Activated CD4-positive, CD25-positive, alpha-beta regulatory T cell treated with anti-CD3 and anti-CD28 coated beads, Interleukin-2, amount 50 U/mL, for 16 hours (primary cell): Measurements from ENCODE around the gene KLHL11.
"Not testable (repeated sequence)": the region's sequence is repeated elsewhere in the genome, so short reads cannot be mapped to it uniquely, and the experiment has no call there.

Source experiments
- DNase-seq: peaks from one replicate; pipeline ENCODE4 v3.0.0-alpha.2; 2020; ENCODE audit warnings: low read depth, low spot score

KLHL11 gene

DNA sequence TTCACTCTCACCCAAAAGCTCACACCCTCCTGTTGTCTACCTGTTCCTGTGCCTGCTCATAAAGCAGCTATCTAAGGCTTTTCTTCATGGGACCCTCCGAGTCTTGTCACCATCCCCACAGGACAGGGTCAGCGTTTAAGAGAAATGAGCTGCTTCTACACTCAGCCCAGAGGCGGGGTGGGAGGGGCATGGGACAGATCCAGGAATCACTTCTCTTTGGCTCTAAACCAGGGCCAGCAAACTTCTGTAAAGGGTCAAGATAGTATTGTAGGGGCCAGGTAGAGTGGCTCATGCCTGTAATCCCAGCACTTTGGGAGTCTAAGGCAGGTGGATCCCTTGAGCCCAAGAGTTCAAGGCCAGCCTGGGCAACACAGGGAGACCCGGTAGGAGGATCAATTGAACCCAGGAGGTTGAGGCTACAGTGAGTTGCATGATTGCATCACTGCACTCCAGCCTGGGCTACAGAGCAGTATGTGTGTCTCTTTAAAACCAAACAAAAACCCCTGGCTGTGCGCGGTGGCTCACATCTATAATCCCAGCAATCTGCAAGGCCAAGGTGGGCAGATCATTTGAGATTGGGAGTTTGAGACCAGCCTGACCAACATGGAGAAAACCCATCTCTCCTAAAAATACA, 23.2 kb upstream of the KLHL11 start:
- no peak for DNase-seq

DNA sequence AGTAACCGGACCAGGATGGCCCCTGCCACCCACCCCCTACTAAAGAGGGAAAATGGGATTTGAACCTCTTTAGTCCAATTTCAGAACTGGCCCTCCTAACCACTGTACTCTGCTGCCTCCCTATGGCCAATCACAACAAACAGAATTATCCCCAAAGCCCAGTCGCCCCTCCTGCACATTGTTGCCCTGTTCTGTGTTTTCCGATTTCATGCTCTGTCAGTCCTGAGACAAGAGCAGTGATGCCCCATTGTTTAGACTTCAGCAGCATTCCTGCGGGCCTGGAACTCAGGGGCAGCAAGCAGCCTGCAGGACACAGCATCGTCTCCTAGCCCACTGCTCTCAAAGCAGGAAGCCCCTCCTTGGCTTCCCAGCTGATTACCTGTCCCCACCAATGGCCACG, 20.5 kb upstream of the KLHL11 start:
- DNase-seq = no peak

DNA sequence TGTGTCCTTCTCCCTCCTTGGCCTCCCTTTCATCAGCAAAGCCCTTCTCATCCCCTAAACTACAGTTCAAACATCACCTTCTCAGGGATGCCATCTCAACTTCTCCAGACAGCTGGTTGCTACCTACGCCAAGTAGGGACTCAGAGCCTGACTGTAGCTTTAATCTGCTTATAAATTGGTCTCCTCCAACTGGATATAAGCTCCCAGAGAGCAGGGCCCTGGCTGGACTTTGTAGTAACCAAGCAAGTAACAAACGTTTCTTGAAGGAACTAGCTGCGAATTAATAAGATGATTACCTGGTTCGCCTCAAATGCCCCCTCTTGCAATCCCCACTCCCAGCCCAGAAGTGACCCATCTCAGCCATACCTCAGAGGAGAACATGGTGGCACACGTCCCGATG, 17.5 kb upstream of the KLHL11 start:
- DNase-seq = no peak

DNA sequence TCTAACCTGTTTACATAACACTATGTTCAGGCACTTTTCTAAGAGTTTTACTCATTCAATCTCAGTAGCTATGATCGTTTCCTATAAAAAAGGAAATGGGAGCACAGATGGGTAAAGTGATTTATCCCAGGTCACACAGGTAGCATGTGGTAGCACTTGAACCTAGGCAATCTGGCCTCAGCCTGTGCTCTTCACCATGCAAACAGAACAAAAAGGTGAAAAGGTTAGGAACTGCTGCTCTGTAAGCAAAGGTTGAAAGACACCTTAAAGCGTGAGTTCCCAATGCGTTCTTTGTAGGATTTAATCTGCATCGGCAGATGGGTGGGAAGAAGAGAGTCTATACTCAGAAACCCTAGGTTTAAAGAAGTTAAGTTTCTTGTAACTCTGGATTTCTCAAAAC, 14.9 kb upstream of the KLHL11 start:
- no peak for DNase-seq

DNA sequence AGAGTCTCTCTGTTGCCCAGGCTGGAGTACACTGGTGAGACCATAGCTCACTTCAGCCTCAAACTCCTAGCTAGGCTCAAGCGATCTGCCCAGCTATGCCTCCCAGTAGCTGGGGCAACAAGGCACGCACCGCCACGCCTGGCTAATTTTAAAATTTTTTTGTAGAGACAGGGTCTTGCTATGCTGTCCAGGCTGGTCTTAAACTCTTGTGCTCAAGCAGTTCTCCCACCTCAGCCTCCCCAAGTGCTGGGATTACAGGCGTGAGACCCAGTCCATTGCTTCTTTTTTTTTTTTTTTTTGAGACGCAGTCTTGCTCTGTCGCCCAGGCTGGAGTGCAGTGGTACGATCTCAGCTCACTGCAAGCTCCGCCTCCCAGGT, 9.1 kb upstream of the KLHL11 start:
- not testable (repeated sequence) for DNase-seq

DNA sequence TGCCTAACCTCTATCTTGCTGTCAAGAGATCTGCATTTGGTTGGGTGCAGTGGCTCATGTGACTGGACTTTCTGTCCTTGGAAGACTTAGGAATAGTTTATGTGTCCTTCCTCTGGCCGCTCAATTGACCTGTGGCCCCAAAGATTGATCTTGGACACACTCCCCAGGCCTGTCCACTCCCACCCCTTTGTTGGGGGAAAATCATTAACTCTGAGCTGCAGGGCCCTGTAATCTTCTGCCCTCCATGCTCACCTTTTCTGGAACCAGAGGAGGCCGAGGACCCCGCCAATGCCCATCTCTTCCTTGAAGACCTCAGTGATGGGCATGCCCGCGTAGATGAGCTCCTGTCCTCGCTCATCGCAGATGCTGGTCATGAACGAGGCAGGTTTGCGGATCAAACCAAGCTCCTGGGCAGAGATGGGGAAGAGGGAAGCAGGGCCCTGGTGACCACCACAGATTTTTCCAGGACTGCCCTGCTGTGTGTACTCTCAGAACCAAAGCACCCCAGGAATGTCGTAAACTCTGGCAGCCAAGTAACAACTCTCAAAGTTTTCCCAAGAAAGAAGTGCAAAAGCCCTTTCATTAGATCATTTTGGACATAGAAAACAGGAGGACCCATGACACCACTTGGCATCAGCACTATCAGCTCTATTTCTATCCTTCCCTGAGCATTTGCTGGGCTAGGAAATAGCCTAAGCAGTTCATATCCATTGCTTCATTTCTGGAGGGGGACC, 8.5 kb upstream of the KLHL11 start:
- no peak for DNase-seq

DNA sequence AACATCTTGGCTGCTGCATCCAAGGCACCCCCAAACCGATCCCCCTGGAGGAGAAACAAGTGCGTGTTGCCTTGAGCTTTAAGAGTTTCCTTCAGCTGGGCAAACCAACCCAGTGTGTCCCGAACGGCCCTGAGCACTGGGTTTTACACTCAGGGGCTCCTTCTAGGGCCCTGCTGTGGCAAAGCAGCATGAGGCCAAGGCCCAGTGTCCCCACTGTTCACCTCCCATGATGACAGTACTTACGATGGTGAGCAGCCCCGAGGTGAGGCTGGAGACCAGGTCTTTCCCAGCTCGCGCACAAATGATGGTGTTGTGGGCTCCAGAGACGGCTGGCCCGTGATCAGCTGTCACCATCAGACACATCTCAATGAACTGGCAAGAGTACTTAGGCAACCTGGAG, 6.6 kb upstream of the KLHL11 start:
- no peak for DNase-seq

DNA sequence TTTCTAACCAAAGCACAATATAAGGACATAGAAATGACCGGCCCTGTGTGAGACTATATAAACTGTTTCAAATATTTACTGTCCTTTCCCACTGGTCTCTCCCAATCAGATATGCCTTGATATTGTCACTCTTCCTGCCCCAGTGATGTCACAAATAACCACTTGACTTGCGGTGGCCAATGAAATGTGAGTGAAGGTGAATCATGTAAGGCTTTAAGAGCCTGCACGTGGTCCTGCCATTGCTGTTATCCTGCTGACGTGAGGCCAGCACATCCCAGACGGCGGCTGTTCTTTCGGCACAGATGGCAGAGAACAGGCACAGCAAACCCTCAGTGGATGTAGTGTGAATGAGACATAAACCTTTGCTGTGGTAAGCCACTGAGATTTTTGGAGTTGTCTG, 5.4 kb upstream of the KLHL11 start:
- no peak for DNase-seq

DNA sequence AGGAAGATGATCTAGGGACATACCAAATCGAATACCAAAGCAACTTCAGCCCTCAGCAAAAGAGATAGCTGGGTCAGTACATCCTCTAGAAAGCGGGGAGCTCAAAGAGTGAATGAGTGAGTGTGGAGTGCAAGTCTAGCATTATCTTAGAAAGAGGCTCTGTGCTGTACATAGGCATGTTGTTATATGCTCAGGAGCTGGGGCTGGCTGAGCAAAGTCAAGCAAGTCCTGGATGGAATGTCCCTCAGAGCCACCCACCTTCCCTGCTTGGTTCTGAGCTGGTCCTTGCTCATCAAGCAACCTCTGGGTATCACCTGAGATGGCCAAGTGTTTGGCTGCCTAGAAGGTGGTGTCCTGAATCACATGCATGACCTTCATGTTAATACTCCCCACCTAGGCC, 4.9 kb upstream of the KLHL11 start:
- no peak for DNase-seq

DNA sequence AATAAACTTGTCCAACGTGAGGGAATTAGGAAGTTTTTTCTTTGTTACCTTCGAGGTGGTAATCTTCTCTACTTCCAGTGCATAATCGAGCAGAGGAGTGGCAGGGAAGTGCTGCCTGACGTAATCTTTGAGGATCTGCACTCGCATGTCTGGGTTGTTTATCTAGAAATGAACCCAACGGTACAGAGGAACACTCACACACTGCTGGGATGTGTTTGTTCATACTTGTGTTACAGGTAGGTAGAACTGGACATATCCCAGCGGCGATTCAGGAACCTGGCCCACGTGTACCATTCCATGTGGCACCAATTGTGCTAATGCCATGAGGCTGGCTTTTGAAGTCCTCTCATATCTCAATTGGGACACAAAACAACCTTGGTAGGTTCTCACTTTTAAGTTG, 4.2 kb upstream of the KLHL11 start:
- no peak for DNase-seq

DNA sequence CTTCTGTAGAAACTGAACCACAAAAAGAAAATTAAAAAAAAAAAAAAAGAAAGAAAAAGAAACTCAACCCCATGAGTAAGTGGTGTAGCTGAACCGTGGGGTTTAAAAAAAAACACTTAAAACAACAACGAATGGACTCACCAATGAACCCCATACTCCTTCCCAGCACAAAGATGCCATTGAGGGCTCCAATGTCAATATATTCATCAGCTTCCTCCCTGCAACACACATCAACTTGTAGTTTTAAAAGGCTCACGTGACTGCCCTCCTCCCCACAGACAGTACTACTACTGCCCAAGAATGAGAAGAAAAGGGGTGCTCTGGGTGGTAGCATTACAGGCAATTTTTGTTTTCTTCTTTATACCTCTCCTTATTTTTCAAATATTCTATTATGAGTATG, 3.3 kb upstream of the KLHL11 start:
- no peak for DNase-seq

DNA sequence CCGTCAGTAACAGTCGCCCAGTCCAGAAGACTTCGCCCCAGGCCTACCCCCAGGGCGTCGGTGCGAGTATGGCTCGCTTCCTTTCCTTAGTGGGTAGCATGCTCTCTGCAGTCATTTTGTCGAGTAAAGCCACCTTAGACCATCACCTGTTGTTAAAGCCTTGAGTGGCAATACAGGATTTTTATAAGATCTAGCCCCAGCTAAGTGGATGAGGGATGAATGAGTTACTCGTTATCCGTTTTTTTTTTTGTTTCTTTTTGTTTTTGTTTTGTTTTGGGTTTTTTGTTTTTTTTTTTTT, 322 bp upstream of the KLHL11 start:
- DNase-seq = no peak

DNA sequence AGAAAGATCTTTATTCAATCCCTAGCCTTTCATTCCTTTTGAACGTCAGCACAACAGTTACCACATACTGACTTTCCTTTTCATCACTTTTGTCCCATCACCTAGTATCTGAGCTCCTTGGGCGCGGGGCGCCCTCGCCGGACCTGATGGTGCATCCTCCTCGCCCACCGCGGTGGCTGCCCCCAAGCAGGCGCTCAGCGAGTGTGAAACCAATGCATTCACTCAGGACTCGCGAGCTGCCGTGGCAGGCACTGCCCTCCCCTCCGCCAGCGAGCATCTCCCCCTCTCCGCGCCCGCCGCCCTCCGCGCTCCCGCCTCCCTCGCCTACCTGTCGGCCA, 756 bp downstream of the KLHL11 start:
- DNase-seq = no peak

DNA sequence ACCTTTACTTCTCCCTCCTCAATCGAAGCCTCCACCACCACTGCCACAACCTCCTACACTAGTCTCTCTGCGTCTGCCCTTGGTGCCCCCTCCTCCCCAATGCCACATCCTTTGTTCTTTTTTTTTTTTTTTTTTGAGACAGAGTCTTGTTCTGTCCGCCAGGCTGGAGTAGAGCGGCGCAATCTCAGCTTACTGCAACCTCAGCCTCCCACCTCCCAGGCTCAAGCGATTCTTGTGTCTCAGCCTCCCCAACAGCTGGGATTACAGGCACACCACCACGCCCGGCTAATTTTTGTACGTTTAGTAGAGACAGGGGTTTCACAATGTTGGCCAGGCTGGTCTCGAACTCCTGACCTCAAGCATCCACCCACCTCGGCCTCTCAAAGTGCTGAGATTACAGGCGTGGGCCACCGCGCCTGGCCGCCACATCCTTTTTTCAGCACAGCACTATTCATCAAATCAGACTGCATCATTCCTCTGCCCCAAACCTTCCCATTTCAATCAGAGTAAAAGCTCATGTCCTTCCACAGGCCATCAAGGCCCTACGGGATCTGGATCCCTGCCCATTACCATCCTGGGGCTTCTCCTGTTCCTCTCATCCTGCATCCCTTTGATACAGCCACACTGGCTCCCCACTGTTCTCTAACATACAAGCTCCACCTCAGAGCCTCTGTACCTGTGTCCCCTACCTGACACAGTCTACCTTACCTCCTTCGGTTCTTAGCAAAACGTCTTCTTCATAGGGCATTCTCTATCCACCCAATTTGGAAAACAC, 2.0 kb downstream of the KLHL11 start:
- DNase-seq = no peak

DNA sequence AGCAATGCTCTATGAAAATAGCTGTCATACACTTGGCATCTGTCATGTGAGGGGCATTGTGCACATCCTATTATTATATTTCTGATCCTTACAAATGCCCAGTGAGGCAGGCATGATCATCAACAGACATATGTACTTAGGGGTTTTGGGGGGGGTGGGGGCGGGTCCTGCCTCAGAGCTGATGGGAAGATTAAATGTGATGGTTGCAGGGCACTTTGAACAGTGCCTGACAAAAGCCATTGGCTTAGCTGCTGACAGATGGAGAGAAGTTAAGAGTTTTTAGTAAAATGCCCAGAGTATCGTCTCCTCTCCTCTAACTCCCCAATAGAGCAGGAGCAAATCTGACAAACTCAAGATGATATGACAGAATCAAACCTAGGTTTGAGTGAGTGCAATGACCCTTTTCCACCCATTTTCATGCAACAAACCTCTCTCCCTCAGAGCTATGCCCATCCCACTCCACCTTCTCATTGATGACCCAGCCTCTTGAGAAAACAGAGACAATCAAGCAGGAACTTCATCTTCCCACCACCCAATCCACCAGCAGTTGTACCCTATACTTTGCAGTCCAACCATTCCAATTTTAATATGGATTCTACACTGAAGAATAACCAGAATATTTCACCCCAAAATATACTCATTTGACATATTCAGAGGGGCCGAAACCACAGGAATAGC, 4.8 kb downstream of the KLHL11 start:
- DNase-seq = no peak

DNA sequence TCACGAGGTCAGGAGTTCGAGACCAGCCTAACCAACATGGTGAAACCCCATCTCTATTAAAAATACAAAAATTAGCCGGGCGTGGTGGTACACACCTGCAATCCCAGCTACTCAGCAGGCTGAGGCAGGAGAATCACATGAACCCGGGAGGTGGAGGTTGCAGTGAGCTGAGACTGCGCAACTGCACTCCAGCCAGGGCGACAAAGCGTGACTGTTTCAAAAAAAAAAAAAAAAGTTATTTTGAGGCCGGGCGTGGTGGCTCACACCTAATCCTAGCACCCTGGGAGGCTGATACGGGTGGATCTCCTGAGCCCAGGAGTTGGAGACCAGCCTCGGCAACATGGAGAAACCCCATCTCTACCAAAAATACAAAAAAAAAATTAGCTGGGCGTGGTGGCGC, 13.8 kb downstream of the KLHL11 start:
- DNase-seq = not testable (repeated sequence)

DNA sequence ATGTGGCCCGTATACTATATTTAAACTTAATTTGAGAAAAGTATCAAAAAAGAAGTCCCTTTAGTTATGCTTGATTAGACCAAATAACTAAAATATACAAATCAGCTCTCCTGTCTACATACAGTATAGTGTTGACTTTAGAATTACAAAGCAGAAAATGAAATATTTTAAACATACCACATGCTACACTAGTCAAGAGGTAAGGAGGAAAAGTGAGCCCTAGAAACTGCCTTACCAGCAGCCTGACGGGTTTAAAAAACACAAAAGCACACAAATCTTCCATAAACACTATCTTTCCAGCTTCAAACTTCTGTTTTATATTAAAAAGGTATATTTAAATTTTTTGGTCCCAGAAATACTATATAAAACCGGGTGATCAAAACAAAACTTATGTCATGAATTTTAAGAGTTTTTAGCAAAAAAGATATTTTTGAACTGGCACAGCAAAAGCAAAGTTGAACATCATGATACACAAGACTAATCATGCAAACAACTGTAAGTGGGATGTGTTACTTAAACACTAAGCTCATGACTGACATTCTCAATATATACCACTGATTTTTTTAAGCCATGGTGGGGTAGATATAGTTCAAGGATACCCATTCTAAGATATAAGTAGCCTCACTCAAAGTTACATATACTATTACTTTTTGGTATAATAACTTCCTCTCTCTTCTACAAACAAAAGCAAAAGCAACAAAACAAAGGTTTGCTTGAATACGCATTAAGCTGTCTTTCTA, 15.8 kb downstream of the KLHL11 start:
- no peak for DNase-seq

DNA sequence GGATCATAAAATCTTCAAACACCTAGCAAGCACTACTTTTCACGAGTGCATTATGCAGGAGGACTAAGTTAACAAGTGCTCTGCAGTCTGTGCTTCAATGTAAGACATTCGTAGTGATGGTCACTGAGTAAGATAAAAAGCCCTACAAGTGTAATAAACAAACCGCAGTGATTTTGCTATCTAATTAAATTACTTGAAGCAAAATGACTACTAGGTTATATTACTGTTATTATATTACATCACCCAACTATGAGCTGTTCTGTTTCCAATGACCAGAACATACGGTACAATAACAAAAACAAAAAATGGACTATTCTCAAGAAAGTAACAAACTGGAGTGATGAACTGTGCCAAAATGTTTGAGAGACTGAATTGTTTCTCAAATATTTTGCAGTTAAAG, 16.4 kb downstream of the KLHL11 start:
- DNase-seq = no peak

DNA sequence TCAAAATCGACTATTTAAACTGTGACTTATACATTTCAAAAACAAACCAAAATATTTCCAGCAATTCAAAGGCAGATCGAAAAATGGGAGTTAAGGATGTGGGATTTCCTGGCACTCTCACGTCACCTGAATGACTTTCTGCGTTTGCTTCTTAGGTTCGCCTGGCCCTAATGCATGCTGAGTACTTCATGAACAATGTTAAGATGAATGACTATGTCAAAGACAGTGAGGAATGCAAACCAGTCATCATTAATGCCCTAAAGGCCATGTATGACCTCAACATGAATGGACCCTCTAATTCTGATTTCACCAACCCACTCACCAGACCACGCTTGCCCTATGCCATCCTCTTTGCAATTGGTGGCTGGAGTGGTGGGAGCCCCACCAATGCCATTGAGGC, 20.3 kb downstream of the KLHL11 start:
- DNase-seq = no peak

DNA sequence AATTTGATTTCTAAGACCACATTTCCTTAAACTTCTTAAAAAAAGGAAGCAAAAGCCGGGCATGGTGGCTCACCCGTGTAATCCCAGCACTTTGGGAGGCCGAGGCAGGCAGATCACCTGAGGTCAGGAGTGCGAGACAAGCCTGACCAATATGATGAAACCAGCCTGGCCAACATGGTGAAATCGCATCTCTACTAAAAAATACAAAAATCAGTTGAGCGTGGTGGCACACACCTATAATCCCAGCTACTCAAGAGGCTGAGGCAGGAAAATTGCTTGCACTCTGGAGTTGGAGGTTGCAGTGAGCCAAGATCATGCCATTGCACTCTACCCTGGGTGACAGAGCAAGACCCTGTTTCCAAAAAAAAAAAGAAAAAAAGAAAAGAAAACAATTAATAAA, 24.4 kb downstream of the KLHL11 start:
- DNase-seq = not testable (repeated sequence)

DNA sequence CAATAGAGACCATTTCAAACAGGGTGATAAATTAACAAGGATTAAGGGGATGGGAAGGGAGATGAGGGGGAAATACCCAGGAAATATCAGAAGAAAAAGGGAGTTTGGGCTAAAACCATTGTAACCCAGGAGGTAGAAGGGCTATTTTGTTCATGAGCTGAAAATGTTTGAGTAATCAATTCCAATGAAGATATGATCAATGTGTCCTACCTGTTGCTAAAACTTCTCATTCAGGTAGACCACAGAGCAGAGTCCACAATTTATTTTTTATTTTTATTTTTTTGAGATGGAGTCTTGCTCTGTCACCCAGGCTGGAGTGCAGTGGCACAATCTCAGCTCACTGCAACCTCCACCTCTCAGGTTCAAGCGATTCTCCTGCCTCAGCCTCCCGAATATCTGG, 25.8 kb downstream of the KLHL11 start:
- not testable (repeated sequence) for DNase-seq
